ENCODE results near the gene EAPP.
"Not testable (repeated sequence)": the region's sequence is repeated elsewhere in the genome, so short reads cannot be mapped to it uniquely, and the experiment has no call there.

Gene EAPP

GRCh38 chr14:34554540-34555250, 15.2 kb upstream of the EAPP start:
- TF ChIP-seq POU2F2 (IDR thresholded peaks at IDR 0.05; ENCODE audit: low read depth, low read length) (no peak), TAF1 (IDR thresholded peaks at IDR 0.05; ENCODE audit: low read depth, low read length) (no peak), SPI1 (IDR thresholded peaks at IDR 0.05; ENCODE audit: low read depth, low read length) (no peak), POLR2A (IDR thresholded peaks at IDR 0.05; ENCODE audit: low read depth, low read length) (no peak), POLR2AphosphoS5 (IDR thresholded peaks at IDR 0.05; ENCODE audit: low read depth, low read length) (no peak), PAX5 (IDR thresholded peaks at IDR 0.05; ENCODE audit: insufficient read depth, low read length, severe bottlenecking) (no peak)
- no peak for DNase-seq (ENCODE audit: insufficient read length, low spot score)
- no peak for FAIRE-seq

GRCh38 chr14:34549276-34549966, 9.9 kb upstream of the EAPP start:
- not testable (repeated sequence) for FAIRE-seq; DNase-seq (ENCODE audit: insufficient read length, low spot score)

- FAIRE-seq (no peak), DNase-seq (ENCODE audit: insufficient read length, low spot score) (no peak)
- TF ChIP-seq TAF1 (IDR thresholded peaks at IDR 0.05; ENCODE audit: low read depth, low read length) (no peak), POLR2A (IDR thresholded peaks at IDR 0.05; ENCODE audit: low read depth, low read length) (no peak), POU2F2 (IDR thresholded peaks at IDR 0.05; ENCODE audit: low read depth, low read length) (no peak), SPI1 (IDR thresholded peaks at IDR 0.05; ENCODE audit: low read depth, low read length) (no peak), POLR2AphosphoS5 (IDR thresholded peaks at IDR 0.05; ENCODE audit: low read depth, low read length) (no peak), PAX5 (IDR thresholded peaks at IDR 0.05; ENCODE audit: insufficient read depth, low read length, severe bottlenecking) (no peak)
These were observed 9.0 kb upstream of the EAPP start for GRCh38 chr14:34548472-34548981.

- not testable (repeated sequence) for DNase-seq (ENCODE audit: insufficient read length, low spot score); FAIRE-seq
These were observed 7.6 kb upstream of the EAPP start for GRCh38 chr14:34547136-34547520.

GRCh38 chr14:34546272-34547135, 7.0 kb upstream of the EAPP start:
- peak; percentile 97 for FAIRE-seq
- not testable (repeated sequence) for DNase-seq (ENCODE audit: insufficient read length, low spot score)

GRCh38 chr14:34540181-34541059, 919 bp upstream of the EAPP start:
- not testable (repeated sequence) for DNase-seq (ENCODE audit: insufficient read length, low spot score); FAIRE-seq

- DNase-seq (ENCODE audit: insufficient read length, low spot score) (no peak), FAIRE-seq (no peak)
- no peak for TF ChIP-seq PAX5 (IDR thresholded peaks at IDR 0.05; ENCODE audit: insufficient read depth, low read length, severe bottlenecking)
- TF ChIP-seq POLR2AphosphoS5 (IDR thresholded peaks at IDR 0.05; ENCODE audit: low read depth, low read length) = no peak
- TF ChIP-seq POLR2A (IDR thresholded peaks at IDR 0.05; ENCODE audit: low read depth, low read length) = no peak
- no peak for TF ChIP-seq POU2F2 (IDR thresholded peaks at IDR 0.05; ENCODE audit: low read depth, low read length)
- TF ChIP-seq TAF1 (IDR thresholded peaks at IDR 0.05; ENCODE audit: low read depth, low read length) = no peak
- TF ChIP-seq SPI1 (IDR thresholded peaks at IDR 0.05; ENCODE audit: low read depth, low read length) = no peak
These were observed 562 bp downstream of the EAPP start for GRCh38 chr14:34538871-34539406.

GRCh38 chr14:34538096-34538495, 1.4 kb downstream of the EAPP start:
- DNase-seq (ENCODE audit: insufficient read length, low spot score) = not testable (repeated sequence)

GRCh38 chr14:34537677-34538009, 1.9 kb downstream of the EAPP start:
- TF ChIP-seq POLR2A (IDR thresholded peaks at IDR 0.05; ENCODE audit: low read depth, low read length) (no peak), POU2F2 (IDR thresholded peaks at IDR 0.05; ENCODE audit: low read depth, low read length) (no peak), PAX5 (IDR thresholded peaks at IDR 0.05; ENCODE audit: insufficient read depth, low read length, severe bottlenecking) (no peak), TAF1 (IDR thresholded peaks at IDR 0.05; ENCODE audit: low read depth, low read length) (no peak), SPI1 (IDR thresholded peaks at IDR 0.05; ENCODE audit: low read depth, low read length) (no peak), POLR2AphosphoS5 (IDR thresholded peaks at IDR 0.05; ENCODE audit: low read depth, low read length) (no peak)
- FAIRE-seq (no peak), DNase-seq (ENCODE audit: insufficient read length, low spot score) (no peak)

More at GRCh38 chr14:34538096-34538495, 1.4 kb downstream of the EAPP start:
- FAIRE-seq = not testable (repeated sequence)
